Measurements from ENCODE around the gene DDX42. TPM values are rescaled to one million over a fixed set of nuclear protein-coding genes. Genes with fewer than 3 reads are reported as not detected.

The DDX42 gene
- total RNA-seq, 1 donor from 2014 or later, result 125 TPM

DNA sequence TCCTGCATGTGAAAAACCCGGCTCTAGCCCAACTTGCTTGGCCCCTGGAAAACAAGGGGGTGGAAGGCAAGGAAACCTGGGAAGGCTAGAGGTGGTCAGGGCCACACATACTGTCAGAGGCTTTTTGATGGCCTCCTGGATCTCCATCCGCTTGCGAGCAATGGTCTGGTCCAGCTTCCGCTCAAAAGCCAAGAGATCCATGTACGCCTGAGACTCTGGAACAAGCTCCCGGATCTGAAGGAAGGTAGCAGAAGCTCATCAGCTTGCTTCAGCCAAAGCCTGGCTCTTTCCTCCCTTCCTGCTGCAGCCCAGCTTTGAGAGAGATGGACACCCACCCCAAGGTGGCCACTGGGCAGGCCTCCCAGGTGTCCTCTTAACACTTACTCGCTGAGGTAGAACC, 62.8 kb downstream of the DDX42 start:
- Histone ChIP-seq H3K27me3 (ENCODE audit: insufficient read depth, low read length) (no peaks in the 10 kb centered on the region), H3K4me2 (ENCODE audit: low read length) (no peak overlapping the region), H3K27ac (ENCODE audit: low read depth, low read length) (no peak overlapping the region), H3K79me2 (ENCODE audit: insufficient read depth, low read length) (peaks cover 52% of the 10 kb centered on the region), H4K20me1 (ENCODE audit: insufficient read depth, low read length) (peaks cover 85% of the 10 kb centered on the region), H3K4me1 (ENCODE audit: insufficient read depth, low read length) (peaks cover 14% of the 10 kb centered on the region), H2AFZ (ENCODE audit: low read depth, low read length) (no peak overlapping the region), H3K36me3 (ENCODE audit: insufficient read depth, low read length) (peaks cover 27% of the 10 kb centered on the region), H3K9me3 (ENCODE audit: insufficient read depth, low read depth, low read length) (no peaks in the 10 kb centered on the region), H3K9ac (ENCODE audit: low read length) (no peak overlapping the region), H3K4me3 (ENCODE audit: insufficient read depth, low read depth, low read length) (no peak overlapping the region)
- Mint-ChIP-seq H3K27ac (ENCODE audit: unreplicated experiment) (no peak overlapping the region), H3K9me3 (ENCODE audit: unreplicated experiment) (no peaks in the 10 kb centered on the region), H3K4me1 (ENCODE audit: low read depth, unreplicated experiment) (peaks cover 9% of the 10 kb centered on the region), H3K36me3 (ENCODE audit: low read depth, unreplicated experiment) (peaks cover 12% of the 10 kb centered on the region), H3K4me3 (ENCODE audit: unreplicated experiment) (no peak overlapping the region), H3K27me3 (ENCODE audit: low read depth, unreplicated experiment) (no peaks in the 10 kb centered on the region)
- FAIRE-seq (no peak), DNase-seq (ENCODE audit: low read depth) (no peak)
- no peak for TF ChIP-seq EZH2 (IDR thresholded peaks at IDR 0.05; ENCODE audit: insufficient read depth, low read length)
- TF ChIP-seq, protein P1, sequence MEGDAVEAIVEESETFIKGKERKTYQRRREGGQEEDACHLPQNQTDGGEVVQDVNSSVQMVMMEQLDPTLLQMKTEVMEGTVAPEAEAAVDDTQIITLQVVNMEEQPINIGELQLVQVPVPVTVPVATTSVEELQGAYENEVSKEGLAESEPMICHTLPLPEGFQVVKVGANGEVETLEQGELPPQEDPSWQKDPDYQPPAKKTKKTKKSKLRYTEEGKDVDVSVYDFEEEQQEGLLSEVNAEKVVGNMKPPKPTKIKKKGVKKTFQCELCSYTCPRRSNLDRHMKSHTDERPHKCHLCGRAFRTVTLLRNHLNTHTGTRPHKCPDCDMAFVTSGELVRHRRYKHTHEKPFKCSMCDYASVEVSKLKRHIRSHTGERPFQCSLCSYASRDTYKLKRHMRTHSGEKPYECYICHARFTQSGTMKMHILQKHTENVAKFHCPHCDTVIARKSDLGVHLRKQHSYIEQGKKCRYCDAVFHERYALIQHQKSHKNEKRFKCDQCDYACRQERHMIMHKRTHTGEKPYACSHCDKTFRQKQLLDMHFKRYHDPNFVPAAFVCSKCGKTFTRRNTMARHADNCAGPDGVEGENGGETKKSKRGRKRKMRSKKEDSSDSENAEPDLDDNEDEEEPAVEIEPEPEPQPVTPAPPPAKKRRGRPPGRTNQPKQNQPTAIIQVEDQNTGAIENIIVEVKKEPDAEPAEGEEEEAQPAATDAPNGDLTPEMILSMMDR (IDR thresholded peaks at IDR 0.05; ENCODE audit: insufficient read depth, low read depth, low read length), result no peak

DNA sequence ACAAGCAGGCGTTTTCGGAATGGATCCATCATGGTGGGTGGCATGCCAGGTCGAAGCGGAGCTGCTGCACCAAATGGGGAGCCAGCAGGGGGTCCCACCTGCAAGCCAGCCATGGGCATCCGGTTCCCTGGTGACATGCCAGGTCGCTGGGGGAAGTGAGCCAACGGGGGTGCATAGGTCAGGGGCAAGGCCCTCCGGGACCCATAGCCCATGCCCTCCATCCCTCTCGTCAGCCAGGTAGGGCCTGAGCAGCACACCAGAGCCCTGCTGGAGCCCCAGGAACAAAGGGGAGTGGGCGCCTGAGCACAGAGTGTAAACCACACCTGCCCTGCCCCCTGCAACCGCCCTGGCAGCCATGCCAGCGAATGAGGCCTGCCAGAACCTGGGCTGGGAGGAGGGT, 63.5 kb downstream of the DDX42 start:
- TF ChIP-seq EZH2 (IDR thresholded peaks at IDR 0.05; ENCODE audit: insufficient read depth, low read length), result no peak
- TF ChIP-seq, protein P1 (IDR thresholded peaks at IDR 0.05; ENCODE audit: insufficient read depth, low read depth, low read length), result no peak
- no peak overlapping the region for H3K9ac ChIP-seq (ENCODE audit: low read length)
- no peak overlapping the region for H2AFZ ChIP-seq (ENCODE audit: low read depth, low read length)
- peaks cover 20% of the 10 kb centered on the region for H3K36me3 ChIP-seq (ENCODE audit: insufficient read depth, low read length)
- H3K4me1 ChIP-seq (ENCODE audit: insufficient read depth, low read length), result peaks cover 14% of the 10 kb centered on the region
- H3K27me3 ChIP-seq (ENCODE audit: insufficient read depth, low read length), result no peaks in the 10 kb centered on the region
- peaks cover 6% of the 10 kb centered on the region for H3K36me3 Mint-ChIP-seq (ENCODE audit: low read depth, unreplicated experiment)
- no peaks in the 10 kb centered on the region for H3K27me3 Mint-ChIP-seq (ENCODE audit: low read depth, unreplicated experiment)
- H3K9me3 ChIP-seq (ENCODE audit: insufficient read depth, low read depth, low read length), result no peaks in the 10 kb centered on the region
- no peak overlapping the region for H3K4me3 ChIP-seq (ENCODE audit: insufficient read depth, low read depth, low read length)
- no peak overlapping the region for H3K4me2 ChIP-seq (ENCODE audit: low read length)
- no peak overlapping the region for H3K27ac ChIP-seq (ENCODE audit: low read depth, low read length)
- no peak overlapping the region for H3K27ac Mint-ChIP-seq (ENCODE audit: unreplicated experiment)
- H4K20me1 ChIP-seq (ENCODE audit: insufficient read depth, low read length), result peaks cover 83% of the 10 kb centered on the region
- DNase-seq (ENCODE audit: low read depth), result no peak
- peaks cover 57% of the 10 kb centered on the region for H3K79me2 ChIP-seq (ENCODE audit: insufficient read depth, low read length)
- H3K9me3 Mint-ChIP-seq (ENCODE audit: unreplicated experiment), result no peaks in the 10 kb centered on the region
- FAIRE-seq, result no peak
- H3K4me3 Mint-ChIP-seq (ENCODE audit: unreplicated experiment), result no peak overlapping the region
- H3K4me1 Mint-ChIP-seq (ENCODE audit: low read depth, unreplicated experiment), result peaks cover 9% of the 10 kb centered on the region

DNA sequence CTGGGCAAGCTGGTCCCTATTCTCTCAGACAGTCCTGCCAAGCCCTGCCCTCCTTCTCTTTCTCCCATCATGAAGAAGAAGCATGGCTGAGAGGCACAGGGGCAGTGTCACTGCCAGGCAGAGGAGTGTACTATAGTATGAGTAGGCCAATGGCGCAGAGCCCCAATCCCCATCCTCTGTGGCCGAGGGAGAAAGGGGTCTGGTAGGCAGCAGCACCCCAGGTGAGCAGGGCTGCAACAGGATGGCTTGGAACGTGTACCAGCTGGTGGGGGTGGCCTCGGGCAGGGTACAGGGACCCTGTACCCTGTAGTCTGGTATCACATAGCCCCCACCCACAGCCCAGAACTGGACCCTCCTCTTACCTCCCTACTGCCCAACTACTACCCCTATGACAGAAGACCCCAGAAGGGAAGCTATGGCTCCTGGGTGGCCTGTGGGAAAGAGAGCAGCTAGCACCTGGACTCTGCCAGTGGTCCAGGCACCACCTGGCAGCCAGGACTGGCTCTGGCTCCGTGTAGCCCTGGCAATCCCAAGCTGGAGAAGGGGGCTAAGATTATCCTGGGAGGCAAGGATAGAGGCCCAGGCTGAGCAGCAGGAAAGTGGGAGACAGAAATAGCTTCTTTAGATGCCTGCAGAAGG, 64.1 kb downstream of the DDX42 start:
- DNase-seq (ENCODE audit: low read depth) (no peak), FAIRE-seq (no peak)
- Histone ChIP-seq H3K9me3 (ENCODE audit: insufficient read depth, low read depth, low read length) (no peaks in the 10 kb centered on the region), H3K4me1 (ENCODE audit: insufficient read depth, low read length) (peaks cover 14% of the 10 kb centered on the region), H3K36me3 (ENCODE audit: insufficient read depth, low read length) (peaks cover 14% of the 10 kb centered on the region), H2AFZ (ENCODE audit: low read depth, low read length) (no peak overlapping the region), H3K9ac (ENCODE audit: low read length) (no peak overlapping the region), H3K79me2 (ENCODE audit: insufficient read depth, low read length) (peaks cover 57% of the 10 kb centered on the region), H4K20me1 (ENCODE audit: insufficient read depth, low read length) (peaks cover 78% of the 10 kb centered on the region), H3K4me2 (ENCODE audit: low read length) (no peak overlapping the region), H3K27me3 (ENCODE audit: insufficient read depth, low read length) (no peaks in the 10 kb centered on the region), H3K4me3 (ENCODE audit: insufficient read depth, low read depth, low read length) (no peak overlapping the region), H3K27ac (ENCODE audit: low read depth, low read length) (no peak overlapping the region)
- H3K4me3 Mint-ChIP-seq (ENCODE audit: unreplicated experiment), result no peak overlapping the region
- peaks cover 9% of the 10 kb centered on the region for H3K4me1 Mint-ChIP-seq (ENCODE audit: low read depth, unreplicated experiment)
- no peaks in the 10 kb centered on the region for H3K27me3 Mint-ChIP-seq (ENCODE audit: low read depth, unreplicated experiment)
- H3K9me3 Mint-ChIP-seq (ENCODE audit: unreplicated experiment), result no peaks in the 10 kb centered on the region
- H3K27ac Mint-ChIP-seq (ENCODE audit: unreplicated experiment), result no peak overlapping the region
- TF ChIP-seq EZH2 (IDR thresholded peaks at IDR 0.05; ENCODE audit: insufficient read depth, low read length), result no peak
- TF ChIP-seq, protein P1 (IDR thresholded peaks at IDR 0.05; ENCODE audit: insufficient read depth, low read depth, low read length), result no peak
- H3K36me3 Mint-ChIP-seq (ENCODE audit: low read depth, unreplicated experiment), result peaks cover 6% of the 10 kb centered on the region
